ENCODE measurements around the gene ANO10.

The ANO10 gene

GRCh38 chr3:43451670-43452254 is 170.0 kb downstream of the ANO10 start:
- Histone ChIP-seq H3K36me3 (ENCODE audit: control insufficient read depth in 2 of 2, insufficient read depth in 1 of 2, low read length in 2 of 2) (no peaks in the 10 kb centered on the region), H3K9me3 (ENCODE audit: control insufficient read depth, insufficient read depth, low read depth, low read length) (no peaks in the 10 kb centered on the region), H3K4me1 (ENCODE audit: control insufficient read depth, insufficient read depth, low read length) (no peaks in the 10 kb centered on the region), H3K27ac (ENCODE audit: extremely low read depth, low read depth, low read length) (no peak overlapping the region), H3K4me3 (ENCODE audit: low read depth, low read length) (no peak overlapping the region)
- no peak for TF ChIP-seq ZFHX2 (tag by site-specific recombination; conservative IDR thresholded peaks at IDR 0.05)
- TF ChIP-seq, protein P1, sequence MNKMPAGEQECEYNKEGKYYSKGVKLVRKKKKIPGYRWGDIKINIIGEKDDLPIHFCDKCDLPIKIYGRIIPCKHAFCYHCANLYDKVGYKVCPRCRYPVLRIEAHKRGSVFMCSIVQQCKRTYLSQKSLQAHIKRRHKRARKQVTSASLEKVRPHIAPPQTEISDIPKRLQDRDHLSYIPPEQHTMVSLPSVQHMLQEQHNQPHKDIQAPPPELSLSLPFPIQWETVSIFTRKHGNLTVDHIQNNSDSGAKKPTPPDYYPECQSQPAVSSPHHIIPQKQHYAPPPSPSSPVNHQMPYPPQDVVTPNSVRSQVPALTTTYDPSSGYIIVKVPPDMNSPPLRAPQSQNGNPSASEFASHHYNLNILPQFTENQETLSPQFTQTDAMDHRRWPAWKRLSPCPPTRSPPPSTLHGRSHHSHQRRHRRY (tag by site-specific recombination; IDR thresholded peaks at IDR 0.05), result no peak
- TF ChIP-seq ZNF677 (tag by site-specific recombination; IDR thresholded peaks at IDR 0.05), result no peak
- TF ChIP-seq ZNF501 (tag by site-specific recombination; IDR thresholded peaks at IDR 0.05), result no peak
- no peak for TF ChIP-seq TSHZ1 (tag by site-specific recombination; IDR thresholded peaks at IDR 0.05; ENCODE audit: borderline replicate concordance)
- no peak for TF ChIP-seq YY1 (tag by site-specific recombination; IDR thresholded peaks at IDR 0.05)
- TF ChIP-seq, protein P2, sequence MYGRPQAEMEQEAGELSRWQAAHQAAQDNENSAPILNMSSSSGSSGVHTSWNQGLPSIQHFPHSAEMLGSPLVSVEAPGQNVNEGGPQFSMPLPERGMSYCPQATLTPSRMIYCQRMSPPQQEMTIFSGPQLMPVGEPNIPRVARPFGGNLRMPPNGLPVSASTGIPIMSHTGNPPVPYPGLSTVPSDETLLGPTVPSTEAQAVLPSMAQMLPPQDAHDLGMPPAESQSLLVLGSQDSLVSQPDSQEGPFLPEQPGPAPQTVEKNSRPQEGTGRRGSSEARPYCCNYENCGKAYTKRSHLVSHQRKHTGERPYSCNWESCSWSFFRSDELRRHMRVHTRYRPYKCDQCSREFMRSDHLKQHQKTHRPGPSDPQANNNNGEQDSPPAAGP (tag by site-specific recombination; IDR thresholded peaks at IDR 0.05), result no peak
- no peak for TF ChIP-seq ZNF169 (tag by site-specific recombination; IDR thresholded peaks at IDR 0.05)
- TF ChIP-seq GLI4 (tag by site-specific recombination; IDR thresholded peaks at IDR 0.05), result no peak
- TF ChIP-seq ZNF248 (tag by site-specific recombination; IDR thresholded peaks at IDR 0.05), result no peak
- no peak for TF ChIP-seq ZBTB11 (tag by site-specific recombination; conservative IDR thresholded peaks at IDR 0.05; ENCODE audit: low read depth)
- ChIA-PET POLR2A (no interaction called here), CTCF (no interaction called here)

DNA sequence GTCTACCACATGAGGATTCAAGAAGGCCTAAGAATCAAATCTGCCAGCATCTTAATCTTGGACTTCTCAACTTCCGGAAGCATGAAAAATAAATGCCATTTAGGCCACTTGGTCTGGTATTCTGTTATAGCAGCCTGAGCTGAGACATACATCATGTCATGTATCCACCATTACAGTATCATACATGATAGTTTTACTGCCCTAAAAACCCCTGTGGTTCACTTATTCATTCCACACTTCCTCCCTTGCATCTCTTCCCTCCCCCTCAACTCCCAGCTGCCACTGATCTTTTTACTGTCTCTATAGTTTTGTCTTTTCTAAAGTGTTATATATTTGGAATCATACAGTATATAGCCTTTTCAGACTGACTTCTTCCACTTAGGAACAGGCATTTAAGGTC is 173.7 kb downstream of the ANO10 start:
- ChIA-PET POLR2A (no interaction called here), CTCF (no interaction called here)
- Histone ChIP-seq H3K27ac (ENCODE audit: extremely low read depth, low read depth, low read length) (no peak overlapping the region), H3K9me3 (ENCODE audit: control insufficient read depth, insufficient read depth, low read depth, low read length) (no peaks in the 10 kb centered on the region), H3K4me1 (ENCODE audit: control insufficient read depth, insufficient read depth, low read length) (no peaks in the 10 kb centered on the region), H3K36me3 (ENCODE audit: control insufficient read depth in 2 of 2, insufficient read depth in 1 of 2, low read length in 2 of 2) (no peaks in the 10 kb centered on the region), H3K4me3 (ENCODE audit: low read depth, low read length) (no peak overlapping the region)
- TF ChIP-seq MYNN (tag by site-specific recombination; IDR thresholded peaks at IDR 0.05; ENCODE audit: borderline replicate concordance), result no peak
- no peak for TF ChIP-seq ZNF311 (tag by site-specific recombination; IDR thresholded peaks at IDR 0.05; ENCODE audit: borderline replicate concordance)
- no peak for TF ChIP-seq HOXD13 (CRISPR knock-in tag; IDR thresholded peaks at IDR 0.05; ENCODE audit: borderline replicate concordance)
- no peak for TF ChIP-seq EGR2 (tag by site-specific recombination; IDR thresholded peaks at IDR 0.05; ENCODE audit: low read depth)
- no peak for TF ChIP-seq ZNF501 (tag by site-specific recombination; IDR thresholded peaks at IDR 0.05)
- TF ChIP-seq ZNF140 (tag by site-specific recombination; IDR thresholded peaks at IDR 0.05), result no peak
- no peak for TF ChIP-seq ZSCAN30 (tag by site-specific recombination; IDR thresholded peaks at IDR 0.05)
- no peak for TF ChIP-seq ZNF157 (tag by site-specific recombination; IDR thresholded peaks at IDR 0.05)
- no peak for TF ChIP-seq ZNF146 (tag by site-specific recombination; IDR thresholded peaks at IDR 0.05)
- TF ChIP-seq ZNF23 (tag by site-specific recombination; IDR thresholded peaks at IDR 0.05; ENCODE audit: borderline replicate concordance), result no peak
- TF ChIP-seq ZNF394 (tag by site-specific recombination; IDR thresholded peaks at IDR 0.05; ENCODE audit: borderline replicate concordance), result no peak
